A549 (cell line): ENCODE measurements around the gene CREB3L1. TPM values are rescaled to one million over a fixed set of nuclear protein-coding genes. Genes with fewer than 3 reads are reported as not detected.

ENCODE experiments used
- ATAC-seq, 2 experiments: fragments of 200-7000 bp in 1 of 2; fragments of >200 bp in 1 of 2; cut with Nextera tagmentation in 1 of 2; cut with Tn5 transposase in 1 of 2; 3 replicates each; pipeline versions ENCODE4 v1.8.0 to v1.9.1; 2018 to 2020; ENCODE audit warnings: mild to moderate bottlenecking in 1 of 2, moderate library complexity in 1 of 2
- CTCF ChIA-PET: fragments of 300-600 bp; sonication (Branson Sonifier 250); formaldehyde crosslinking; extraction: SDS; loops from one replicate; lab custom pipeline; 2021; ENCODE audit warnings: antibody characterized with exemption, inconsistent platforms; lab: Yijun Ruan, JAX
- POLR2A ChIA-PET: fragments of 350-600 bp; formaldehyde crosslinking; extraction: SDS; loops from one replicate; lab custom pipeline; 2021; ENCODE audit warnings: antibody characterized with exemption, inconsistent platforms; lab: Yijun Ruan, JAX
- DNase-seq, 2 experiments: peaks; one replicate each; pipeline versions ENCODE4 v3.0.0 to v3.0.0-alpha.2; 2011 to 2016; ENCODE audit warnings: low read depth in 1 of 2, low spot score in 1 of 2
- FAIRE-seq: peaks from 2 replicates; lab custom pipeline; 2011; peaks lifted over from hg19 to GRCh38; lab: Jason Lieb, UNC
- H3K27ac ChIP-seq, 2 experiments: fragments of >200 bp; sonication (Bioruptor Twin); formaldehyde crosslinking; 3 replicates each; pipeline ENCODE4 v1.5.1; 2016 to 2017
- H3K4me1 ChIP-seq: fragments of >200 bp; sonication (Bioruptor Twin); formaldehyde crosslinking; 3 replicates; pipeline ENCODE4 v1.6.1; 2016
- H3K4me2 ChIP-seq: fragments of >200 bp; sonication (Bioruptor Twin); formaldehyde crosslinking; 3 replicates; pipeline ENCODE4 v1.6.1; 2016
- H3K4me3 ChIP-seq: fragments of >200 bp; sonication (Bioruptor Twin); formaldehyde crosslinking; 3 replicates; pipeline ENCODE4 v1.5.1; 2016
- H3K9me3 ChIP-seq: fragments of >200 bp; sonication (Bioruptor Twin); formaldehyde crosslinking; 3 replicates; pipeline ENCODE4 v1.6.1; 2016
- BCL3 ChIP-seq: fragments of >200 bp; sonication (Bioruptor Twin); formaldehyde crosslinking; IDR thresholded peaks from 3 replicates; pipeline ENCODE4 v1.6.1; 2016
- CBX2 ChIP-seq: fragments of 200-600 bp; sonication (generic); IDR thresholded peaks from 2 replicates; pipeline ENCODE4 v1.6.1; 2016; ENCODE audit warnings: low read depth, mild to moderate bottlenecking, borderline replicate concordance
- E2F6 ChIP-seq: IDR thresholded peaks from 2 replicates; pipeline ENCODE4 v1.6.1; 2012; ENCODE audit warnings: low read depth, borderline replicate concordance
- ESRRA ChIP-seq: fragments of 150-350 bp; IDR thresholded peaks from 2 replicates; pipeline ENCODE4 v1.6.1; 2014; ENCODE audit warnings: mild to moderate bottlenecking, low read length, borderline replicate concordance
- FOSB ChIP-seq: fragments of 250-450 bp; sonication (Bioruptor Pico); IDR thresholded peaks from 2 replicates; pipeline ENCODE4 v1.5.0; 2020; ENCODE audit warnings: mild to moderate bottlenecking, moderate library complexity
- FOSL2 ChIP-seq, 2 experiments: fragments of 450-650 bp in 1 of 2; fragments of >200 bp in 1 of 2; sonication (Bioruptor Twin) in 1 of 2; formaldehyde crosslinking; IDR thresholded peaks; 2 replicates each; pipeline versions ENCODE4 v1.5.0 to v1.6.1; 2016 to 2020; ENCODE audit warnings: mild to moderate bottlenecking in 1 of 2, moderate library complexity in 1 of 2
- FOXS1 ChIP-seq: fragments of 250-450 bp; sonication (Bioruptor Pico); IDR thresholded peaks from 2 replicates; pipeline ENCODE4 v1.5.0; 2020; ENCODE audit warnings: mild to moderate bottlenecking, moderate library complexity
- HES2 ChIP-seq: fragments of >200 bp; sonication (Bioruptor Twin); formaldehyde crosslinking; IDR thresholded peaks from 2 replicates; pipeline ENCODE4 v1.6.1; 2016
- KDM5A ChIP-seq: fragments of 200-600 bp; sonication (generic); IDR thresholded peaks from 2 replicates; pipeline ENCODE4 v1.6.1; 2016; ENCODE audit warnings: antibody characterized with exemption, mild to moderate bottlenecking
- MYC ChIP-seq: IDR thresholded peaks from 2 replicates; pipeline ENCODE4 v1.6.1; 2012; ENCODE audit warnings: mild to moderate bottlenecking, inconsistent platforms, low read length, improper control_type of control experiment, borderline replicate concordance
- PHF8 ChIP-seq: fragments of 200-600 bp; sonication (generic); IDR thresholded peaks from 2 replicates; pipeline ENCODE4 v1.6.1; 2016; ENCODE audit warnings: low read depth, mild to moderate bottlenecking, antibody characterized with exemption, moderate library complexity, borderline replicate concordance
- REST ChIP-seq: fragments of 200-600 bp; sonication (generic); IDR thresholded peaks from 2 replicates; pipeline ENCODE4 v1.6.1; 2016; ENCODE audit warnings: antibody characterized with exemption, mild to moderate bottlenecking, moderate library complexity
- ZC3H11A ChIP-seq: fragments of 450-650 bp; IDR thresholded peaks from 2 replicates; pipeline ENCODE4 v1.6.1; 2014; ENCODE audit warnings: antibody characterized with exemption, mild to moderate bottlenecking
- ZFP36 ChIP-seq: fragments of 450-650 bp; IDR thresholded peaks from 2 replicates; pipeline ENCODE4 v1.6.1; 2014; ENCODE audit warnings: borderline replicate concordance; ENCODE audit not compliant: partially characterized antibody
- ZNF302 ChIP-seq: fragments of 250-450 bp; sonication (Bioruptor Pico); IDR thresholded peaks from 2 replicates; pipeline ENCODE4 v1.9.0; 2021; ENCODE audit warnings: inconsistent platforms, mild to moderate bottlenecking, moderate library complexity
- ZSCAN20 ChIP-seq: fragments of 250-450 bp; sonication (Bioruptor Pico); IDR thresholded peaks from 2 replicates; pipeline ENCODE4 v1.8.0; 2022; ENCODE audit warnings: mild to moderate bottlenecking, moderate library complexity
- WGBS: methylation state at CpG from one replicate; pipeline ENCODE4 v1.1.6; 2017; ENCODE audit errors: missing lambda C conversion rate; 5-methylcytosine and 5-hydroxymethylcytosine counted together
- polyA plus RNA-seq, 4 experiments: library from polyadenylated mRNA; depleted of rRNA in 3 of 4; stranded (reverse); fragments of >200 nt; fragmentation: RNase III in 1 of 4; extraction: RNeasy Plus Mini Kit Qiagen cat#74134 plus additional on column Dnase treatment in 1 of 4; gene quantifications; 2 replicates in 3 of 4; 3 replicates in 1 of 4; pipeline ENCODE4 v1.2.3, GENCODE V29; 2011 to 2017

Gene CREB3L1
- polyA plus RNA-seq, 2 of the 4 experiments (the other 2 are of a cell fraction) = 0.61 to 2.3 TPM

- no peak overlapping the region for H3K4me3 ChIP-seq
- CTCF ChIA-PET = interaction anchor here (0.7 to 31.4 kb wide), 13 partner anchors 9 to 456 kb away, joined by 3 to 872 read pairs (median 4); partner anchors contain the start of genes CREB3L1 and DGKZ
- H3K4me1 ChIP-seq = peaks cover 50% of the 10 kb centered on the region
- H3K27ac ChIP-seq = peak overlapping the region; percentile 61 to 84
- DNase-seq (peak in 1 of 2 experiments; percentile 48), FAIRE-seq (no peak), ATAC-seq (peak; percentile 32 to 35; a peak in 4 of 6 replicates)
- TF ChIP-seq HES2 (no peak), FOXS1 (CRISPR knock-in tag) (no peak), REST (no peak)
- no peaks in the 10 kb centered on the region for H3K9me3 ChIP-seq
- H3K4me2 ChIP-seq = peak overlapping the region; percentile 69
- 14% methylated on average over 5 of the region's 5 CpGs for WGBS
- POLR2A ChIA-PET = interaction anchor here (0.6 to 1.6 kb wide), 5 partner anchors 9 to 61 kb away, joined by 3 to 23 read pairs (median 4); no protein-coding TSS in a partner anchor
These were observed 22.0 kb downstream of the CREB3L1 start for GRCh38 chr11:46299451-46299961.

GRCh38 chr11:46300270-46300669, 22.8 kb downstream of the CREB3L1 start:
- peaks cover 42% of the 10 kb centered on the region for H3K4me1 ChIP-seq
- peak overlapping the region; percentile 61 to 84 for H3K27ac ChIP-seq
- no peaks in the 10 kb centered on the region for H3K9me3 ChIP-seq
- DNase-seq (no peak), FAIRE-seq (no peak), ATAC-seq (no peak)
- TF ChIP-seq ZFP36 (no peak), CBX2 (no peak), MYC (no peak), FOSB (no peak), ZSCAN20 (CRISPR knock-in tag) (no peak), E2F6 (no peak), ZNF302 (no peak), ESRRA (no peak), KDM5A (no peak), ZC3H11A (no peak), REST (no peak), PHF8 (no peak), FOSL2 (IDR thresholded peaks at IDR 0.05) (no peak), FOSL2 (CRISPR knock-in tag; IDR thresholded peaks at IDR 0.05) (no peak), BCL3 (no peak)
- no peak overlapping the region for H3K4me3 ChIP-seq
- CTCF ChIA-PET = interaction anchor here (0.7 to 31.4 kb wide), 8 partner anchors 10 to 68 kb away, joined by 3 to 872 read pairs (median 6); partner anchors contain the start of genes CREB3L1 and DGKZ
- H3K4me2 ChIP-seq = peak overlapping the region; percentile 69
- WGBS = 91% methylated on average over 6 of the region's 7 CpGs
- POLR2A ChIA-PET = interaction anchor here (1.6 kb wide), 1 partner anchor 57 kb away, joined by 23 read pairs; no protein-coding TSS in a partner anchor
